HG02642 (cell line): ENCODE results near the gene PPP1R14C.

Source experiments
- ATAC-seq: cut with Tn5 transposase; IDR thresholded peaks from one replicate; pipeline ENCODE4 v1.9.1; 2021; ENCODE audit warnings: mild to moderate bottlenecking; ENCODE audit not compliant: unreplicated experiment, poor library complexity

Gene PPP1R14C

DNA sequence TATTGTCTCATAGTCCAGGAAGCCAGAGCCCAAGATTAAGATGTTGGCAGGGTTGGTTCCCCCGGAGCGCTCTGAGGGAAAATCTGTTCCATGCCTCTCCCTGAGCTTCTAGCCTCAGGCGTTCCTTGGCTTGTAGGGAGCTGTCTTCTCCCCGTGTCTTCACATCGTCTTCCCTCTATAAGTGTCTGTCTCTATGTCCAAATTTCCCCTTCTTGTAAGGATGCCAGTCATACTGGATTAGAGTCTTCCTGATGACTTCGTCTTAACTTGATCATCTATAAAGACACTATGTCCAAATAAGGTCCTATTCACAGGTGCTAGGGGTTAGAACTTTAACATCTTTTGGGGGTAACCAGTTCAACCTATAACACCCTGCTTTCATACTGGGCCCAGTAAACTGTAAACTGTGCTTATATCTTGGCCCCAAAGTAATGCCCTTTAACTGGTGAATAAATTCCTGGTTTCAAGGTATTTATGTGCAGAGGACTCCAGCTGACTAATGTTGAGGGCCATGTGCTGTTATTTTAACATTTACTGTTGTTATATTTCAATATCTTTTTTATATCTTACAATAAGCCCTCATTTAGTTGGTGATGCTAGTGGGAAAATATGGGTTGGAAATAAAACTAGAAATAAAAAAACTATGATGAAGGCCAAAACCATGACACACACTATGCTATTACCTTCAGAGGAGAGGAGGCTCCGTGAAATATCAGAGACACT, 124.3 kb downstream of the PPP1R14C start:
- no peak for ATAC-seq

DNA sequence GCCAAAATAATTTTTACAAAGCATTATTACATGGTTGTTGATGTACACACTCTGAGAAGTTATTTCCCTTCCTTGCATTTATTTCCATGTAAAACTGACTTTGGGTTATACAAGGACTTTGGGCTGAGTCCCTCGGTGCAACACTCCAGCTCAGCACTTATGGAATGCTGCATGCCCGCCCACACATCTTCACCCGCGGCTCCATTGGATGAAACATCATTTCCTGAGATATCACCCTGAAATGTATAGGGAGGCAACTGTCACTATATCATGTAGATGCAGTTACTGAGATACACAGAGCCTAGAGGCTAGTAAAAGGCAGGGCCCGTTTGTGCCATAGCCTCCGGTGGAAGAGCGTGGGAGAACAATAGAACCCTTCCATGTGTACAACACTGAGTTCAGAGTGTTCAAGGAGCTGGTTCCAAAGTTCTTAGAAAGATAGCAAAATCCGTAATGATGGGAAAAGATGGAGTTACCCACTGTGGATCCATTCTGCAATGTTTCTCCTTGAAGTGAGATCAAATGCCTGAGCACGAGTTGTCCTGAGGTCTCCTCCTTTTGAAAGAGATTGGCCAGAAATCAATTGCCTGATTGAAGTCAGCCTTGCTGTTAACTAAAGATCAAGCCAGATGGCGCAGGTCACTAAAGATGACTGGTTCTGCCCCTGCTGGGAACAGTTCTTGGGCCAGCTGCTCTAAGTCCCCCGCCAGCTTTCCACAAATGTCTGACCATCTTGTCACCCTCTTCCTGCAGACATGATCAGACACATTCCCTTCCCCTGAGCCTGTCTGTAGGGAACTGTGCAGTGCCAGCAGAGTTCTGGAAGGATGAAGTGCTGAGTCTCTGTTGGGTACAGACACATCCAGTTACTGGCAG, 125.1 kb downstream of the PPP1R14C start:
- no peak for ATAC-seq

DNA sequence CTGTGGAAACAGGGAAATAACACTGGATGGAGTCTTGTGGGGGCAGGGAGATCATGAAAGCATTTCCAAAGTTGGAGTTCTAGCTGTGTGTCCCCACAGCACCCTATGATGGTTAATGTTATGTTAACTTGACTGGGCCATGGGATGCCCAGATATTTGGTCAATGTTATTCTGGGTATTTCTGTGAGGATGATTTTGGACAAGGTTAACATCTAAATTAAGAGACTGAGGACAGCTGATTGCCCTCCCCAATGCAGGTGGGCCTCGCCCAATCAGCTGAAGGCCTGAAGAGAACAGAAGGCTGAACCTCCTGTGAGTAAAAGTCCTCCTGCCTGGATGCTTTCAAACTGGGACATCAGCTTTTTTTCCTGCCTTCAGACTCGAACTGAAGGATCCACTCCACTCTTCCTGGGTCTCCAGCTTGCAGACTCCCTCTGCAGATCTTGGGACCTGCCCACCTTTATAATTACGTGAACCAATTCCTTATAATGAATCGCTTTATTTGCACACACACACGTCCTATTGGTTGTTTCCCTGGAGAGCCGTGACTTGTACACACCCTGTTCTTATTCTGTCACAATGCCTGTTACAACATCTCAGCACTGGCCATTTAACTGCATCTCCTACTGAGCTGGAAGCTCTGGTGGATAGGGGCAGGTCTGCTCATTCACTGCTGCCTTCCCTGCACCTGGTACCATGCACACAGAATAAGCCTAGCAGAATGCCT, 126.4 kb downstream of the PPP1R14C start:
- no peak for ATAC-seq

DNA sequence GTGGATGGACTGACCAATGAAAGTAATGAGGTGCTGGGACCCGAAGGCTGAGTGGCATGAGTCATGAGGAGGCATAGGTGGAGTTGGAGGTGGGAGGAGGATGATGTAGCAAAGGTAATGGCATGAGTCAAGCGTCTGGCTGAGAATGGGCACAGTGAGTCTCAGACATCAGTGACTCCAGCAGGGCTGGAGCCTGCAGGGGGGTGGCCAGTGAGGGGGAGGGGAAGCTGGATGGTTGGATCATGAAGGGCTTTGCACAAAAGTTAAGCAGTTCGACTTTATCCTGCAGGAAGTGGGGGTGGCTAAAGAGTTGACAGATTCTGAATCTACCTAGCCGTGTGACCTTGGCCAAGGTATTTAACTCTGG, 127.0 kb downstream of the PPP1R14C start:
- no peak for ATAC-seq

DNA sequence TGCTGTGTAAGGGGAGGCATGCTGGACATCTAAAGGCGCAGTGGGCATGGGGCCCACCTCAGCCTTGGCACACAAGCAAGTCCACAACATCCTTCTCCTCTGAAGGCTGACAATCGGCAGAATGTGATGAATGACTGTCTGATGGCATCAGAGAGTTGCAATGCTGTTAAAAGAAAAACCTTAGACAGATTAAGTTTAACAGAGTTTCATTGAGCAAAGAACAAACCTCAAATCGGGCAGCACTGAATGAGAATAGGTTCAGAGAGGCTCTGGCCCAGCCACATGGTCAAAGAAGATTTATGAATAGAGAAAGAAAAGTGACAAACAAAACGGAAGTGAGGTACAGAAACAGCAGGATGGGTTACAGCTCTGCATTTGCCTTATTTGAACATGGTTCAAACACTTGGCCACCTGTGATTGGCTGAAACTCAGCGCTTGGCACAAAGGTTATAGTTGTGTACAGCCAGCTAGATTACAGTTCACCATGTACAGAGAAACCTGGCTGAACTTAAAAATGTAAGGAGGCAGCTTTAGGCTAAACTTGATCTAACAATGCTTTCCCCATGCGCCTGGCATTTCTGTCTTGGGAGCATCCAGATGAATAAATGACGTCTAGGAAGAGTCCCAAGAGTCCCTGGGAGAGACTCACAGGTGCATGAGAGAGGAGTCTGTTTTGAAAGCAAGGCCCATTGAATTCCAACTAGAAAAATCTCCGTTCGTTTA, 127.6 kb downstream of the PPP1R14C start:
- no peak for ATAC-seq

DNA sequence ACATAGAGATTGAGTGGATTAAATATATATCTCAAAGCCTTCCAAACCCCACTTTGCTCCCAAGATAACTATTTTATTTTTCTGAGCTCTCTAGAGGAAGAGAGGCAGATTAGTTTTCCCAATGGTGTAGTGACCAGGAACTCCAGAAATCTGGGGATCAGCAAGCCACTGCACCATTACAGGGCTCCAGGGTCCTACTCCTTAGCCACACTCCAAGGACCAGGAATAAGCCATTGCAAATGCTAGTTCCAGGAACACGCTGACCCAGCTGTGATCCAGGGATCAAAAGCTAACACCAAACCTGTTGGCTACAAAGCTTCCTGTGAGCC, 128.3 kb downstream of the PPP1R14C start:
- no peak for ATAC-seq

DNA sequence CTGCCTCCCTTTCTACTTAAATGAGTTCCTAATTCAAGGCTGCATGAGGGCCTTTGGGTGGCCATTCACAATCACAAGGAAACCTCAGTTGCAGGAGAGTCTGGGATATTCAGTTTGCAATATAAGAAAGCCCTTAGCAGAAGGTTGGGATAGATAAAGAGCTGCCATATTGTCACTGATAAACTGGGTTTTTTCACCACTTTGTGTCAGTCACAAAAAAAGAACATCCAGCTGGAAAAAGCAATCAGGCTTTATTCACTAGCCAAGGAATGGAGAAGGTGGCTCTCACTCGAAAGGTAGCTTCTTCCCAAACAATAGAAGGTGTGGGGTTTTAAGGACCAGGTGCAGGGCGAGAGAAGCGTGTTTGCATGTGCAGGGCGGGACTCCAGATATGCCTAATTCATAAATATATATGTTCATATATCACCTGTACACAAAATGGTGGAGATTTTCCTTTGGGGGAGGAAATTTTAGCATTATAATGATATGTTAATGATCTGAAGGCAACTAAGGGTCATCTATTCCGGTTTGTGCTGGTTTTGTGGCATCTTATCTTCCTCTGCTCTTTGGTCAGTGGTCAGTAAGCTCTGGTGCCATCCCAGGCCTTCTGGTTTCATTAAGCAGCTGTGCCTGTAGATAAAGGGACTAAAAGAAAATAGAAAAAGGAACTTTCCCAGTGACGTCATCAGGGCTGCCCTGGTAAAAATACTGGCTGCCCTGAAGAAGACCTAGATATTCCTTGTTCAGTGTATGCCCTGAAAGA, 128.8 kb downstream of the PPP1R14C start:
- no peak for ATAC-seq

- ATAC-seq = no peak
Observed at GRCh38 chr6:150272264-150272975, 129.6 kb downstream of the PPP1R14C start.

GRCh38 chr6:150272976-150273315, 130.1 kb downstream of the PPP1R14C start:
- ATAC-seq = no peak

DNA sequence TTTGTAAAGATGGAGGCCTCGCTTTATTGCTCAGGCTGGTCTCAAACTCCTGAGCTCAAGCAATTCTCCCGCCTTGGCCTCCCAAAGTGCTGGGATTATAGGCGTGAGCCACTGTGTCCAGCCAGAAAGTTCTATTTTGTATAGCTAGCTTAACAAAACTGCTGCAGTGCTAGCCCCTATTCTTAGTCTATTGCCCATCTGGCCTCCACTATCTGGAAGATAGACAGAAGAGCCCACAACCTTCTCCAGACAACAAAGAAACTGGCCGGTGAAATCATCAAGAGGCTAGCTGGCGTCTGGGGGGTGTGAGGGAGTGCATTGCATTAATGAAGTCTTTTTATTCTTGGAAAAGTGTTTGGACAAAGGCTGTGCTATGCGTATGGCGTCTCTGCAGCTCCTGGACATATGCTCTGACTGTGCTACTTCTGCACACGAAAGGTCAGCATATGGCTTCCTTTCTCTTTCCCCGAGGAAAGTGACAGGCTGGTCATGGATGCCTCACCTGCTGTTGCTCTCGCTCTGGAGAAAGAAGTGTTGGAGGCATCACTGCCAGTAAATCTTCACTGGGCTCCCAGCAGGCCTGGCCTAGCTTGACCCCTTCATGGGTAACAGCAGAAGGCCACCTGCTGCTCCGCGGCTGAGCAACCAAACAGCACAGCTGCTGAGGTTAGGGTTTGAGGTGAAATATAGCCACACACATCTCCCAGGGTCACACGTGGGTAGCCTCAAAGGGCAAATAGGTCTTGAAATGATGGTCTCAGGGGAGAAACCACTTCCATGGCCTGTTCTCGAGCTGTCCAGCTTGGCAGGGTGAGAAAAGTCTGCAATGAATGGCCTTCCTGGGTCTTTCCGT, 130.8 kb downstream of the PPP1R14C start:
- ATAC-seq = no peak

- ATAC-seq = no peak
Observed at GRCh38 chr6:150275489-150275888, 132.6 kb downstream of the PPP1R14C start.

DNA sequence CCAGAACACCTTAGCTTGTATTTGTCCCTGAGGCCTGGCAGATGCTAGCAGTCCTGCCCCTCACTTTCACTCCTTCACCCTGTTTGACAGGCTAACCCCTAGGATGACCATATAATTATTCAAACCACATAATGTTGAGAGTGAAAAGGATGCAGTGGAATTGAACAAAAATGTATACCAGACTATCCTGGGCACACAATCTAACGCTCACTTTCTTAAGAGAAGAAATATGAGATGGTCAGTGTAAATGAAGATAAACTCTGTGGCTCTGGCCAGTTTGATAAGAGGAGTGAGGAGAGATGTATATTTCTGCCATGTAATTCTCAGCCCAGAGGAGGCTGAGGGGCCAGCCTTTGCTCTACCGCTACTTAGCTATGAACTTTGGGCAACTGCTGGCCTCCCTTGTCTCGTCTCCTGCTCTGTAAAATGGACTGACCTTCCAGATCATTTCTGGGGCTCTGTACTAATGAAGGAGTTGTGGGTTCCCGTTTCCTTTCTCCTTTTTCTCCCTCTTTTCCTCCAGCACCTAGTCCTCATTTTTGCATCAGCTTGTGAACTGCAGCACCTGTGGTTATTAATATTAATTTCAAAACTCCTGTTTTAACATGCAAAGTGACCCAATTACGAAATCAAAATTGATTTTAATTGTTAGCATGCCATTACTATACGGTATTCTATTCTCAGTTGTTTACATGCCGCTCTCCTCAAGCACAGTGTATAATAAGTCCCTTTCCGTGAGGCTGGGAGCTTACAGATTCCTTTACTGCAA, 133.5 kb downstream of the PPP1R14C start:
- ATAC-seq = no peak

GRCh38 chr6:150276937-150277742, 134.3 kb downstream of the PPP1R14C start:
- ATAC-seq = no peak

DNA sequence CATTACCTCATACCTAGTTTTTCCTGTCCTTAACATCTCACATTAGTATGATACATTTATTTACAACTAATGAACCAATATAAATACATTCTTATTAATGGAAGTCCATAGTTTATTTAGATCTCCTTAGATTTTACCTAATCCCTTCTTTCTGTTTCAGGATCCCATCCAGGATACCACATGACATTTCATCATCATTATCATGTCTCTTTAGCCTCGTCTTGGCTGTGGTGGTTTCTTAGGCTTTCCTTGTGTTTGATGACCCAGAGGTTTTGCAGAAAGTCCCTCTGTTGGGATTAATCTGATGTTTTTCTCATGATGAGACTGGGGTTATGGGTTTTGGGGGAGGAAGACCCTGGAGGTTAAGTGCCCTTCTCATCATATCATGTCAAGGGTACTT, 136.7 kb downstream of the PPP1R14C start:
- ATAC-seq = no peak

DNA sequence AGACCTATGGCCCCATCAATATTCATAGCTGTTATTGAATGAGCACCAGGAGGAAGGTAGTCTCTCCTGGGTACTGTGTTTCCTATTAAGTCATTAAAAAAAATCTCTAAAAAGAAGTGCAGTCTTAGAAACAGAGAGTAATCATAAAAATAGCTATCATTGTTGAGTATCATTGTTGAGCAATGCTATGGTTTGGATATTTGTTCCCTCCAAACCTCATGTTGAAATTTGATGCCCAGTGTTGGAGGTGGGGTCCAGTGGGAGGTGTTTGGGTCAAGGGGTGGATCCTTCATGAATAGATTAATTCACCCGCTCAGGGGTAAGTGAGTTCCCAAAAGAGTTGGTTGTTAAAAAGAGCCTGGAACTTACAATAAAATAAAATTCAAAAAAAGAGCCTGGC, 137.9 kb downstream of the PPP1R14C start:
- no peak for ATAC-seq

DNA sequence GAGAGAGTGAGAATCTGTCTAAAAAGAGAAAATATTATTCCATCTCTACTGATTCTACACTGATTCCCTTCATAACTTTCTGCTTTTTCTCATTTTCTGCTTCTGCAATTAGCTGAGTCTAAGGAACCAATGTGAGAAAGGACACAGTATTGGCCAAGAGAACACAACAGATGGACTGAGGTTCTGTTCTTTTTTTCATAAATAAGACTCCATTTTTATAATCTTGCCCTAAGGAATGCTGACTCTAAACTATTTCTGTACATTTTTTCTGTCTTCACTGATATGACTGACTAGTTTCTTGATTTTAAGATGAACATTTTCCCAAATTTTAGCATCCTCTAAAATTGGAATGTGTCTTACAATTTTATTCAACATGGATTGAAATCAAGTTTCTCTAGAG, 138.9 kb downstream of the PPP1R14C start:
- ATAC-seq = no peak

DNA sequence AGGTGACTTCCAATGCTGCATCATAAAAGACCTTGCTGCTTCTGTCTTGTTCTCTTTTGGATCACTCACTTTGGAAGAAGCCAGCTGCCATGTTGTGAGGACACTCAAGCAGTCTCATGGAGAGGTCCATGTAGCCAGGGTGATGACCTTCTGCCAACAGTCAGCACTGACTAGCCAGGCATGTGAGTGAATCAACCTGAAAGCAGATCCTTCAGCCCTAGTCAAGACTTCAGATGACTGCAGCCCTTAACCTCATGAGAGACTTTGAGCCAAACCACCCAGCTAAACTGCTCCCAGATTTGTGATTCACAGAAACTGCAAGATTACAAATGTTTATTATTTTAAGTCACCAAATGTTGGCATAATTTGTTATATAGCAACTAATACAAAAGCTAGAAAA, 140.0 kb downstream of the PPP1R14C start:
- no peak for ATAC-seq
